ENCODE results near the gene TAS1R3.

DNA sequence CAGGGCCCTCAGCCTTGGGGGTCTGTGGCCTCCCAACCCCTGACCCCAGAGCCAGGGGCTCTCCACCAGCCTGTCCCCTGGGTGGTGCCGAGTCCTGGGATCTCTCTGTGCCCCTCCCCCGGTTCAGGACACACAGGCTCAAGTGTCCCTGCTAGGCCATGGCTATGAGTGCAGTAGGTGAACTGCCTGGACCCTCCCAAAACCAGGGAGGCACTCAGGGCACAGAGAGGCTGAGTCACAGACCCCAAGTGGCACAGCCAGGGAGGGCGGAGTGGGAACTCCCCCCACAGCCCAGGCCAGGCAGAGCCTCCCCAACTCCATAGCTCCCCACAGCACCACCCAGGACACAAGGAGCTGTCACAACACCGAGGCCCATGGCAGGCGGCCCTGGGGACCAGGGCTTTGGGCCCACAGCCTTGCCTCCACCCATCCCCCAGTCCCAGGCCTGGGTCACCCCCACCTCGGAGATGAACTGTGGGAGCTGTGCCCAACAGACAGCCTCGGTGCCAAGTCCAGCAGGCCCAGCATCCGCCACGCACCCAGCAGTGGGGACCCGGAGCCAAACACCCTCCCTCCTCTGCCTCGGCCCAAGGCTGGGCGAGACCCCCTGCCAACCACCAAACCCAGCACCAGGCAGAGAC is 14.9 kb downstream of the TAS1R3 start:
- TF ChIP-seq SMC3 (IDR thresholded peaks at IDR 0.05; ENCODE audit: borderline replicate concordance, low read length) (no peak), REST (IDR thresholded peaks at IDR 0.05; ENCODE audit: low read depth, low read length) (no peak), NFYB (IDR thresholded peaks at IDR 0.05; ENCODE audit: insufficient read depth, low read depth, low read length) (no peak), CTCF (IDR thresholded peaks at IDR 0.05 in 2 of 3, conservative IDR thresholded peaks at IDR 0.05 in 1 of 3; ENCODE audit: control insufficient read depth in 2 of 3, extremely low read depth in 1 of 3, insufficient read depth in 1 of 3, low read depth in 3 of 3, low read length in 3 of 3) (no peak), FOS (IDR thresholded peaks at IDR 0.05; ENCODE audit: borderline replicate concordance, extremely low read depth, insufficient read length) (no peak), SKIL (IDR thresholded peaks at IDR 0.05; ENCODE audit: low read depth, poor library complexity, severe bottlenecking) (no peak), HDAC2 (IDR thresholded peaks at IDR 0.05) (no peak), CHD2 (IDR thresholded peaks at IDR 0.05; ENCODE audit: borderline replicate concordance, low read depth, low read length) (no peak), IKZF1 (conservative IDR thresholded peaks at IDR 0.05) (no peak), ATF2 (IDR thresholded peaks at IDR 0.05; ENCODE audit: low read length) (no peak)

All from GM12878 (cell line).